Measurements from ENCODE around the gene KIAA0232. TPM values are rescaled to one million over a fixed set of nuclear protein-coding genes. Genes with fewer than 3 reads are reported as not detected.

KIAA0232 gene
- total RNA-seq, 1 experiment from 2014 or later: 28.5 TPM

GRCh38 chr4:6739920-6740319 lies 42.6 kb upstream of the KIAA0232 start:
- H3K27ac Mint-ChIP-seq: no peak overlapping the region
- no peak for TF ChIP-seq CTCF (conservative IDR thresholded peaks at IDR 0.05)
- no peak overlapping the region for H3K4me2 ChIP-seq (ENCODE audit: insufficient read depth, insufficient read length, low read length)
- no peak overlapping the region for H3K23ac ChIP-seq (ENCODE audit: insufficient read length, low read depth, low read length)
- no peaks in the 10 kb centered on the region for H3K4me1 ChIP-seq (ENCODE audit: insufficient read depth, low read length)
- no peak overlapping the region for H3K4ac ChIP-seq (ENCODE audit: low read depth, low read length)
- H3T11ph ChIP-seq (ENCODE audit: low read length): no peak overlapping the region
- H3K27me3 ChIP-seq (ENCODE audit: insufficient read depth, low read length): no peaks in the 10 kb centered on the region
- H4K91ac ChIP-seq (ENCODE audit: insufficient read length, low read depth, low read length): no peak overlapping the region
- H4K20me1 ChIP-seq (ENCODE audit: control insufficient read depth, insufficient read depth, insufficient read length): peaks cover 2% of the 10 kb centered on the region
- peaks cover 1% of the 10 kb centered on the region for H3K27me3 Mint-ChIP-seq (ENCODE audit: low read depth)
- H3K18ac ChIP-seq (ENCODE audit: insufficient read length, low read depth, low read length): no peak overlapping the region
- H3K4me3 Mint-ChIP-seq: no peak overlapping the region
- no peak overlapping the region for H2BK120ac ChIP-seq (ENCODE audit: low read depth, low read length, poor library complexity, severe bottlenecking)
- no peaks in the 10 kb centered on the region; a peak in 1 of 7 replicates for H3K36me3 Mint-ChIP-seq (ENCODE audit: insufficient read depth in 1 of 3, low read depth in 3 of 3)
- H2BK12ac ChIP-seq (ENCODE audit: insufficient read length, low read depth, low read length): no peak overlapping the region
- H3K79me1 ChIP-seq (ENCODE audit: insufficient read depth, low read depth, low read length, poor library complexity, severe bottlenecking): no peaks in the 10 kb centered on the region
- H4K5ac ChIP-seq (ENCODE audit: insufficient read length, low read depth, low read length): no peak overlapping the region
- no peak overlapping the region for H4K8ac ChIP-seq (replicated peaks; ENCODE audit: insufficient read length, low read depth, low read length)
- no peaks in the 10 kb centered on the region for H3K9me3 ChIP-seq (ENCODE audit: control insufficient read depth, low read depth, low read length)
- no peak overlapping the region for H2BK15ac ChIP-seq (ENCODE audit: low read depth, low read length)
- no peak overlapping the region for H2AK5ac ChIP-seq (ENCODE audit: insufficient read length, low read length)
- H2AFZ ChIP-seq (ENCODE audit: low read length): no peak overlapping the region
- H3K23me2 ChIP-seq (ENCODE audit: insufficient read length, low read depth, low read length, poor library complexity, severe bottlenecking): no peaks in the 10 kb centered on the region
- H3K9me3 Mint-ChIP-seq: peaks cover 6 to 8% of the 10 kb centered on the region in 2 experiments; a peak in 2 of 5 replicates
- H2BK20ac ChIP-seq (ENCODE audit: low read depth, low read length, poor library complexity, severe bottlenecking): no peak overlapping the region
- no peak overlapping the region for H2BK5ac ChIP-seq (ENCODE audit: insufficient read length, low read length)
- no peak for DNase-seq
- no peak overlapping the region for H3K27ac ChIP-seq (ENCODE audit: insufficient read length, low read depth, low read length)
- H3K56ac ChIP-seq (ENCODE audit: insufficient read length, low read depth, low read length): no peak overlapping the region
- H3K4me1 Mint-ChIP-seq: 0 out of 4 replicates have a peak, but pooled peaks cover 0 to 5% of the 10 kb centered on the region in 2 experiments
- H3K9ac ChIP-seq (ENCODE audit: extremely low read depth, insufficient read length, low read length): no peak overlapping the region
- H3K14ac ChIP-seq (ENCODE audit: insufficient read depth, low read length): no peak overlapping the region
- no CpG with 5 or more reads among the region's 4 CpGs for WGBS (ENCODE audit: extremely low coverage, insufficient read length, low lambda C conversion rate)
- H3K79me2 ChIP-seq (ENCODE audit: insufficient read depth, low read length): no peaks in the 10 kb centered on the region

Measured in H9 (cell line).